LNCaP clone FGC (cell line): ENCODE results near the gene KCND3.
"Not testable (repeated sequence)": the region's sequence is repeated elsewhere in the genome, so short reads cannot be mapped to it uniquely, and the experiment has no call there.

Experiments
- DNase-seq: peaks from one replicate; pipeline ENCODE4 v3.0.0-alpha.2; 2011; ENCODE audit warnings: low read depth
- H3K4me3 ChIP-seq: 2 replicates; pipeline ENCODE4 v1.5.1; 2011; ENCODE audit warnings: mild to moderate bottlenecking, low read depth, low read length, control low read depth
- TF ChIP-seq, protein P1 (sequence below): IDR thresholded peaks from 2 replicates; pipeline ENCODE4 v1.5.1; 2012; ENCODE audit warnings: mild to moderate bottlenecking; ENCODE audit not compliant: control insufficient read depth, insufficient read depth; ENCODE audit errors: extremely low read depth

KCND3 gene

DNA sequence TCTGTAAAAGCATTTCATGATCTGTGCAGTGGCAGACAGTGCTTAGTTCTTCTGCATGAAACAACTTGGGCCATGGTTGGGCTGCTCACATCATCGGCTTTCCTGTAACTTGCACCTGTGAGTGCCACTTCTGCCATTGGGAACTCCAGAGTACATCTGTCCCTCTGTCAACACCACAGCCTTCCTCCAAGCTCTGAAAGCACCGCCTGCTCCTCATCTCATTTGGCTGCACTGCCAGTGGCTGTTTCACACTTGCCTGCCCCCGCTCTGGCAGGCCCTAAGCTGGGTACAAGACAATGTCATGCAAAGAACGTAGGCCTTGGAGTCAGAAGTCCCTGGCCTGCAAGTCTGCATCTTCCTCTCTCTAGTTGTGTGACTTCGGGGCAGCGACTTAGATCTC lies 187.4 kb downstream of the KCND3 start:
- TF ChIP-seq, protein P1, sequence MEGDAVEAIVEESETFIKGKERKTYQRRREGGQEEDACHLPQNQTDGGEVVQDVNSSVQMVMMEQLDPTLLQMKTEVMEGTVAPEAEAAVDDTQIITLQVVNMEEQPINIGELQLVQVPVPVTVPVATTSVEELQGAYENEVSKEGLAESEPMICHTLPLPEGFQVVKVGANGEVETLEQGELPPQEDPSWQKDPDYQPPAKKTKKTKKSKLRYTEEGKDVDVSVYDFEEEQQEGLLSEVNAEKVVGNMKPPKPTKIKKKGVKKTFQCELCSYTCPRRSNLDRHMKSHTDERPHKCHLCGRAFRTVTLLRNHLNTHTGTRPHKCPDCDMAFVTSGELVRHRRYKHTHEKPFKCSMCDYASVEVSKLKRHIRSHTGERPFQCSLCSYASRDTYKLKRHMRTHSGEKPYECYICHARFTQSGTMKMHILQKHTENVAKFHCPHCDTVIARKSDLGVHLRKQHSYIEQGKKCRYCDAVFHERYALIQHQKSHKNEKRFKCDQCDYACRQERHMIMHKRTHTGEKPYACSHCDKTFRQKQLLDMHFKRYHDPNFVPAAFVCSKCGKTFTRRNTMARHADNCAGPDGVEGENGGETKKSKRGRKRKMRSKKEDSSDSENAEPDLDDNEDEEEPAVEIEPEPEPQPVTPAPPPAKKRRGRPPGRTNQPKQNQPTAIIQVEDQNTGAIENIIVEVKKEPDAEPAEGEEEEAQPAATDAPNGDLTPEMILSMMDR: no peak
- no peak overlapping the region for H3K4me3 ChIP-seq
- DNase-seq: no peak

DNA sequence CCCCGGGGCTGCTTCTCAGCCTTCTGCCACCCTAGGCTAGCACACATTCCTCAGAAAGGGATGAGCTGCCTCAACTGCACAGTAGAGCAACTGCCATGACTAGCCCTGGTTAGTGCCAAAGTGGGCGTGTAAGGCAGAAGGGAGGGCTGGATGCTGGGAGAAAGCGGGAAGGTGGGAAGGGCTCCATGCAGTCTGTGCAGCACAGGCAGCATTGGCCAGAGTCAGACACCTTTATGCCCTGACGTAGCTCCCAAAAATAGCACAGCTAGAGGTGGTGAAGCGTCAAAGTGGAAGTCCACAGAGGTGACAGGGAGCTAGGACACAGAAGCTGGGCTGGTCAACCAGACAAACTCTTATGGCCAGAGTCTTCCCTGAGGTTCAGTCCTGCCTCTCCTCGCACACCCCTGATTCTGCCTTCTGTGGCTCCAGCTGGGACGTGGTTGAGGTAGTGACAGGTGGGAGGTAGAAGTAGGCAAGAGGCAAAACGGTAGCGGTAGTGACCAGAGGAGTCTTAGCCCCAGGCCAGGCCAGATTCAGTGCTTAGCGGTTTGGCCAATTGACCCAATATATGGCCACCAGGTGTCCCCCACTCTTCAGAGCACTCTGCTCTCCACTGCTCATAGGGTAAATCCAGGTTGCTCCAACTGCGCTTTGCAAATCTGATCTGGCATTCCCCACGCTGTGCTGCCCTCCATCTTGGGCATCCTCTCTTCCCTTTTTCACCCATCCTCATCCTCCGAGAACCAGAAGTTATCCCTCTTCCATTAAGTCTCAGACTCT lies 188.2 kb downstream of the KCND3 start:
- no peak for DNase-seq
- no peak overlapping the region for H3K4me3 ChIP-seq
- TF ChIP-seq, protein P1: peak; percentile 29

DNA sequence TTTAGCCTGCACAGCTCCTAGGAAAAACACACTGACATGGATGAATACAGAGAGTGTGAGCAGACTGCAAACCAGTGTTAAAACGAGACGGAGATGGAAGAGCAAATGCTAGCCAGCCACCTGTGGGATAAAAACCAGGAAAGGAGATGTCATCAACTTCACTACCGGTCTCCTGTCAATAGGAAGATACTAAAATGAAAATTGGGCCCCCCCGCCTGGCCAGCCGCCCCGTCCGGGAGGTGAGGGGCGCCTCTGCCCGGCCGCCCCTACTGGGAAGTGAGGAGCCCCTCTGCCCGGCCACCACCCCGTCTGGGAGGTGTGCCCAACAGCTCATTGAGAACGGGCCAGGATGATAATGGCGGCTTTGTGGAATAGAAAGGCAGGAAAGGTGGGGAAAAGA lies 189.7 kb downstream of the KCND3 start:
- H3K4me3 ChIP-seq, DNase-seq: not testable (repeated sequence)

DNA sequence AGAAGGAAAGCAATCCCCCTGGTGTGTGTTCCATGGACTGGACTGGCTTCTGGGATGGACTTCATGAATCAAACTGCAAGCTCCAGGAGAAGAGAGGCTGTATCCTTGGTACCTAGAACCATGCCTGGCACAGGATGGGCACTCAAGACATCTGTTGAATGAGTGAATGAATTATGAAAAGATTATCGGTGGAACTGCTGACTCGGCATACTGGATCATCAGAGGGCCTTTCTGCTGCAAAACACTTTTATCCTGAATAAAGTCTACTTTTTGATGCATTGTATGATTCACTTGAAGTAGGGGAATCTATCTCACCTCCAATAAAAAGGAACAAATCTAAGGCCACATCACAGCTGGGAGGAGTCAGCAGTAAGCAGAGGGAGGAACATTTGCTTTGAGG lies 190.9 kb downstream of the KCND3 start:
- TF ChIP-seq, protein P1: no peak
- H3K4me3 ChIP-seq: no peak overlapping the region
- DNase-seq: no peak

DNA sequence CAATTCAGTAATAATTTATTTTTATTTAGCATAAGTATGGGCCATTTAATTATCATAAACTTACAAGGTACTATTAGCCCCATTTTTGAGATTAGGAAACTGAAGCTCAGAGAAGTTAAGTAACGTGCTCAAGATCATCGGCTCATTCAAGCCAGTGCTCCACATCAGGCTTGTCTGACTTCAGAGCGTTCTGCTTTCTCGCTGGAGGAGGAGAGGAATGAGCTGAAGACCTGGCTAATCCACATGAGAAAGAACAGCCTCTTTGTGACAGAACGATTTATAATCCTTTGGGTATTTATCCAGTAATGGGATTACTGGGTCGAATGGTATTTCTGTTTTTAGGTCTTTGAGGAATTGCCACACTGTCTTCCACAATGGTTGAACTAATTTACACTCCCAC lies 194.1 kb downstream of the KCND3 start:
- TF ChIP-seq, protein P1: no peak
- DNase-seq: no peak
- H3K4me3 ChIP-seq: no peak overlapping the region

DNA sequence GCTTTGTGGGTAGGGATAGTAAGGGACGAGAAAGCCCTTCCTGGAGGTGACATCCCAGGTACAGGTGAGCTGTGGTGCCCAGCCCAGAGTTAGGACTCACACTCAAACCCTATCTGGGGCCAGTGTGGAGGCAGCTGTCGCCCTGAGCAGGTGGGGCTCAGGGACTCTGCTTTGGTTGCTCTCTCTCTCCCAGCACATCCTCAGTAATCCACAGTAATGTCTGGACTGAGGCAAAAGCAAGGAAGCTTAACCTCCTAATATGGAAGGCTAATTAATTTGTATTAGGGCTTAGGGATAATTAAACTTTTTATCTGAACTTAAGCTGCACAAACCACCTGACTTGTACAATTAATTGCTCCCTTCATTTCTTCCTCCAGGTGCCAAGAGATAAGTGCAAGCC lies 195.5 kb downstream of the KCND3 start:
- H3K4me3 ChIP-seq: no peak overlapping the region
- DNase-seq: no peak
- TF ChIP-seq, protein P1: no peak

DNA sequence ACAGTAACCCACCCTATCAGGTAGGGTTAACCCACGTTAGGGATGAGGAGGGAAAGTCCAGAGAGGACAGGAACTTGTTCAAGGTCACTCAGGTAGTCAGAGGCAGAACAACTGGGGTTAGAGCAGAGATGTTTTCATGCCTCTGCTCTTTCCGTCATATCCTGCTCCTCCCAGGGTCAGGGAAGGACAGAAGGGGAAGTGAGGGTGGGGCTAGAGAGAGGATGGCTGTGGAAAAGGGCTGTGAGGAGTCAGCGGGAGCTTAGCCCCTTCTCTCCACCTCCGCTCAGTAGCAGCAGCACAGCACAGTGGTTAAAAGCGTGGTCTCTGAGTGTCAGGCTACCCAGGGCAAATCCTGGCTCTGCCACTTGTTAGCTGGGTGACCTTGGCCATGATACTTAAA lies 197.2 kb downstream of the KCND3 start:
- no peak for DNase-seq
- TF ChIP-seq, protein P1: no peak
- H3K4me3 ChIP-seq: no peak overlapping the region
